Stimulated activated CD4-positive, alpha-beta T cell treated with anti-CD3 and anti-CD28 coated beads, Interleukin-12 subunit alpha, Interleukin-12 subunit beta, amount 100 ng/mL, for 48 hours (primary cell): Measurements from ENCODE around the gene SEMA3A.
"Not testable (repeated sequence)": the region's sequence is repeated elsewhere in the genome, so short reads cannot be mapped to it uniquely, and the experiment has no call there.

Experiments used
- DNase-seq, 3 donors: peaks; one replicate each; pipeline ENCODE4 v3.0.0-alpha.2; 2020; ENCODE audit warnings: low read depth in 2 of 3, low spot score in 1 of 3

The SEMA3A gene

GRCh38 chr7:84154991-84155781, 39.4 kb downstream of the SEMA3A start:
- DNase-seq: no peak

GRCh38 chr7:84152995-84153394, 41.6 kb downstream of the SEMA3A start:
- DNase-seq: no peak

- DNase-seq: not testable (repeated sequence)
Observed at GRCh38 chr7:84150370-84150769, 44.2 kb downstream of the SEMA3A start.

GRCh38 chr7:84149573-84149972, 45.0 kb downstream of the SEMA3A start:
- DNase-seq: no peak

GRCh38 chr7:84145892-84146291, 48.7 kb downstream of the SEMA3A start:
- no peak for DNase-seq

- no peak for DNase-seq
Observed at GRCh38 chr7:84144935-84145334, 49.7 kb downstream of the SEMA3A start.

- no peak for DNase-seq
Observed at GRCh38 chr7:84144480-84144879, 50.1 kb downstream of the SEMA3A start.

- DNase-seq: no peak
Observed at GRCh38 chr7:84142726-84143125, 51.9 kb downstream of the SEMA3A start.

GRCh38 chr7:84139986-84140729, 54.4 kb downstream of the SEMA3A start:
- no peak for DNase-seq

- DNase-seq: no peak
Observed at GRCh38 chr7:84138411-84138810, 56.2 kb downstream of the SEMA3A start.

- DNase-seq: no peak
Observed at GRCh38 chr7:84137812-84138211, 56.8 kb downstream of the SEMA3A start.

GRCh38 chr7:84136809-84137208, 57.8 kb downstream of the SEMA3A start:
- no peak for DNase-seq

- DNase-seq: no peak
Observed at GRCh38 chr7:84136336-84136735, 58.3 kb downstream of the SEMA3A start.

- no peak for DNase-seq
Observed at GRCh38 chr7:84134169-84134568, 60.4 kb downstream of the SEMA3A start.

- DNase-seq: no peak
Observed at GRCh38 chr7:84125654-84126053, 68.9 kb downstream of the SEMA3A start.

- no peak for DNase-seq
Observed at GRCh38 chr7:84123965-84124547, 70.5 kb downstream of the SEMA3A start.

GRCh38 chr7:84122582-84123360, 71.8 kb downstream of the SEMA3A start:
- DNase-seq: no peak

- no peak for DNase-seq
Observed at GRCh38 chr7:84117304-84117703, 77.3 kb downstream of the SEMA3A start.

GRCh38 chr7:84113906-84114850, 80.4 kb downstream of the SEMA3A start:
- DNase-seq: no peak

- no peak for DNase-seq
Observed at GRCh38 chr7:84113286-84113685, 81.3 kb downstream of the SEMA3A start.
